Activated T-cell treated with anti-CD3 and anti-CD28 coated beads for 24 hours (primary cell): Measurements from ENCODE around the gene NELFE.
"Not testable (repeated sequence)": the region's sequence is repeated elsewhere in the genome, so short reads cannot be mapped to it uniquely, and the experiment has no call there.

Source experiments
- DNase-seq: peaks from one replicate; pipeline ENCODE4 v3.0.0-alpha.2; 2020; ENCODE audit warnings: low read depth

Gene NELFE

GRCh38 chr6:31948753-31949413 lies 9.9 kb downstream of the NELFE start:
- DNase-seq, result no peak

DNA sequence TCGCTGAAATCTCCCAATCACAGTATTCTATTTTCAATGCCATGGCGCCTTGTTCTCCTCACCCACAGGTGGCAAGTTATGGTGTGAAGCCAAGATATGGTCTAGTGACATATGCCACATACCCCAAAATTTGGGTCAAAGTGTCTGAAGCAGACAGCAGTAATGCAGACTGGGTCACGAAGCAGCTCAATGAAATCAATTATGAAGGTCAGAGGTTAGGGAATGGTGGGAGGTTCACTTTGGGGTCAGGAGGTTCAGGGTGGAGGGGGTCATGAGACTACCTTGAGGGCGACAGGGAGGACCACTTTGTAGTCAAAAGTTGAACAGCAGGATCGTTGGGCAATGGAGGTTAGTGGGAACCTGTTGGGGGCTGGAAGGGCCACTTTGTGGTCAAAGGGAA lies 10.5 kb downstream of the NELFE start:
- no peak for DNase-seq

- DNase-seq, result no peak
Measured at GRCh38 chr6:31947864-31948263, 10.9 kb downstream of the NELFE start.

DNA sequence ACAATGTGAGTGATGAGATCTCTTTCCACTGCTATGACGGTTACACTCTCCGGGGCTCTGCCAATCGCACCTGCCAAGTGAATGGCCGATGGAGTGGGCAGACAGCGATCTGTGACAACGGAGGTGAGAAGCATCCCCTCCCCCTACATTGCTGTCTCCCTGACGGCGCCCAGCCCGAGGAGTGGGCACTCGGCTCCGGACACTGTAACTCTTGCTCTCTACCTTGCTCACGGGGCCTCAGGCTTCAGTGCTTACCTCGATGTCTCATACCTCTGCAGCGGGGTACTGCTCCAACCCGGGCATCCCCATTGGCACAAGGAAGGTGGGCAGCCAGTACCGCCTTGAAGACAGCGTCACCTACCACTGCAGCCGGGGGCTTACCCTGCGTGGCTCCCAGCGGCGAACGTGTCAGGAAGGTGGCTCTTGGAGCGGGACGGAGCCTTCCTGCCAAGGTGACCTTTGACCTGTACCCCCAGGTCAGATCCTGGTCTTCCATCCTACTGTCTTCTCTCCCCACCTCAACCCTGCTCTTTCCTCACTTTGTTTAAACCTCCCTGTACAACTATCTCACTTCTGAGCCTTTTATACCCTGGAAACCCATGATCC lies 11.6 kb downstream of the NELFE start:
- no peak for DNase-seq

DNA sequence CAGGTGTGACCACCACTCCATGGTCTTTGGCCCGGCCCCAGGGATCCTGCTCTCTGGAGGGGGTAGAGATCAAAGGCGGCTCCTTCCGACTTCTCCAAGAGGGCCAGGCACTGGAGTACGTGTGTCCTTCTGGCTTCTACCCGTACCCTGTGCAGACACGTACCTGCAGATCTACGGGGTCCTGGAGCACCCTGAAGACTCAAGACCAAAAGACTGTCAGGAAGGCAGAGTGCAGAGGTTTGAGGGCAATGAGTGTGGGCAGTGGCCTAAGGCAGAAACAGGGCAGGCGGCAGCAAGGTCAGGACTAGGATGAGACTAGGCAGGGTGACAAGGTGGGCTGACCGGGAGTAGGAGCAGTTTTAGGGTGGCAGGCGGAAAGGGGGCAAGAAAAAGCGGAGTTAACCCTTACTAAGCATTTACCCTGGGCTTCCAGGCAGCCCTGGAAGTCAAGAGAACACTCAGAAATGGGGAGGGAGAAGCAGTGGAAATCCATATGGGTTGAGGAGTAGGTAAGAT lies 12.3 kb downstream of the NELFE start:
- no peak for DNase-seq

DNA sequence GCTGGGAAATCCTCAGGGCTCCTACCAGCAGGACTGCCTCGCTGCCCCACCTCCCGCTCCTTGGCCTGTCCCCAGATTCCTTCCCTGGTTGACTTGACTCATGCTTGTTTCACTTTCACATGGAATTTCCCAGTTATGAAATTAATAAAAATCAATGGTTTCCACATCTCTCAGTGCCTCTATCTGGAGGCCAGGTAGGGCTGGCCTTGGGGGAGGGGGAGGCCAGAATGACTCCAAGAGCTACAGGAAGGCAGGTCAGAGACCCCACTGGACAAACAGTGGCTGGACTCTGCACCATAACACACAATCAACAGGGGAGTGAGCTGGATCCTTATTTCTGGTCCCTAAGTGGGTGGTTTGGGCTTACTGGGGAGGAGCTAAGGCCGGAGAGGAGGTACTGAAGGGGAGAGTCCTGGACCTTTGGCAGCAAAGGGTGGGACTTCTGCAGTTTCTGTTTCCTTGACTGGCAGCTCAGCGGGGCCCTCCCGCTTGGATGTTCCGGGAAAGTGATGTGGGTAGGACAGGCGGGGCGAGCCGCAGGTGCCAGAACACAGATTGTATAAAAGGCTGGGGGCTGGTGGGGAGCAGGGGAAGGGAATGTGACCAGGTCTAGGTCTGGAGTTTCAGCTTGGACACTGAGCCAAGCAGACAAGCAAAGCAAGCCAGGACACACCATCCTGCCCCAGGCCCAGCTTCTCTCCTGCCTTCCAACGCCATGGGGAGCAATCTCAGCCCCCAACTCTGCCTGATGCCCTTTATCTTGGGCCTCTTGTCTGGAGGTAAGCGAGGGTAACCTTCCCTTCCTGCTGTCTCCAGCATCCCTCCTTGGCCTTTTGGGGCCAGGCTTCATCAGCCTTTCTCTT lies 13.0 kb downstream of the NELFE start, which contains the start of gene CFB:
Gene CFB (plus strand): TSS at position 589 of the 863 bp plus-strand sequence. CDS start 127 bp downstream, at position 716.
- no peak for DNase-seq

GRCh38 chr6:31945154-31945506 lies 13.6 kb downstream of the NELFE start:
- DNase-seq, result no peak

DNA sequence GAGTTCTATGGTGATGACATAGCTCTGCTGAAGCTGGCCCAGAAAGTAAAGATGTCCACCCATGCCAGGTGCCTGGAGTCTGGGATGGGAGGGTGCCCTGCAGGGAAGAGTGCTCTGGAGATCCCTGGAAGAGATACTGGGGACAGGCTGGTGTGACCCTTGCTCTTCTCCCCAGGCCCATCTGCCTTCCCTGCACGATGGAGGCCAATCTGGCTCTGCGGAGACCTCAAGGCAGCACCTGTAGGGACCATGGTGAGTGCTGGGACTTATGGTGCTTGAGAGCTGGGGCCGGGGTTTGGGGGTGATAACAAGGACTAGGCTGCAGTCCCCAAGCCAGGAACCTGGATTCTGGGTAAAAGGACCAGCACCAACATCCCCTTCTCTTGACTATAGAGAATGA lies 15.0 kb downstream of the NELFE start:
- DNase-seq, result no peak

GRCh38 chr6:31940256-31940664 lies 18.5 kb downstream of the NELFE start:
- no peak for DNase-seq

GRCh38 chr6:31935823-31936222 lies 22.9 kb downstream of the NELFE start:
- no peak for DNase-seq

GRCh38 chr6:31935021-31935420 lies 23.8 kb downstream of the NELFE start:
- no peak for DNase-seq

- no peak for DNase-seq
Measured at GRCh38 chr6:31933537-31933936, 25.2 kb downstream of the NELFE start.

DNA sequence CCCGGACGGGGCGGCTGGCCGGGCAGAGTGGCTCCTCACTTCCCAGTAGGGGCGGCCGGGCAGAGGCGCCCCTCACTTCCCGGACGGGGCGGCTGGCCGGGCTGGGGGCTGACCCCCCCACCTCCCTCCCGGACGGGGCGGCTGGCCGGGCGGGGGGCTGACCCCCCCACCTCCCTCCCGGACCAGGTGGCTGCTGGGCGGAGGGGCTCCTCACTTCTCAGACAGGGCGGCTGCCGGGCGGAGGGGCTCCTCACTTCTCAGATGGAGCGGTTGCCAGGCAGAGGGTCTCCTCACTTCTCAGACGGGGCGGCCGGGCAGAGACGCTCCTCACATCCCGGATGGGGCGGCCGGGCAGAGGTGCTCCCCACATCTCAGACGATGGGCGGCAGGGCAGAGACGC lies 26.6 kb downstream of the NELFE start:
- DNase-seq, result not testable (repeated sequence)

DNA sequence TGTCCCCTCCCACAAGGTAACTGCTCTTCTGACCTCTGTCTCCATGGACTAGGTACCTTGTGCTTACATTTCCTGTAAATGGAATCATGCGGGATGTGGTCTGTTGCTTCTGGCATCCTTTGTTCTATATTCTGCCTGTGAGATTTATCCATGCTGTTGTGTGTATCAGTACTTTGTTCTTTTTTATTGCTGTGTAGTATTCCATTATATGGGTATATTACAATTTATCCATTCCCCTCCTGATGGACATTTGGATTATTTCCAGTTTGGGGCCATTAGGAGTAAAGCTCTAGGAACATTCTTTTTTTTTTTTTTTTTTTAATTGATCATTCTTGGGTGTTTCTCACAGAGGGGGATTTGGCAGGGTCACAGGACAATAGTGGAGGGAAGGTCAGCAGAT lies 27.8 kb downstream of the NELFE start:
- no peak for DNase-seq

- no peak for DNase-seq
Measured at GRCh38 chr6:31928672-31928939, 30.2 kb downstream of the NELFE start.

GRCh38 chr6:31927863-31928671 lies 30.7 kb downstream of the NELFE start:
- DNase-seq, result no peak

DNA sequence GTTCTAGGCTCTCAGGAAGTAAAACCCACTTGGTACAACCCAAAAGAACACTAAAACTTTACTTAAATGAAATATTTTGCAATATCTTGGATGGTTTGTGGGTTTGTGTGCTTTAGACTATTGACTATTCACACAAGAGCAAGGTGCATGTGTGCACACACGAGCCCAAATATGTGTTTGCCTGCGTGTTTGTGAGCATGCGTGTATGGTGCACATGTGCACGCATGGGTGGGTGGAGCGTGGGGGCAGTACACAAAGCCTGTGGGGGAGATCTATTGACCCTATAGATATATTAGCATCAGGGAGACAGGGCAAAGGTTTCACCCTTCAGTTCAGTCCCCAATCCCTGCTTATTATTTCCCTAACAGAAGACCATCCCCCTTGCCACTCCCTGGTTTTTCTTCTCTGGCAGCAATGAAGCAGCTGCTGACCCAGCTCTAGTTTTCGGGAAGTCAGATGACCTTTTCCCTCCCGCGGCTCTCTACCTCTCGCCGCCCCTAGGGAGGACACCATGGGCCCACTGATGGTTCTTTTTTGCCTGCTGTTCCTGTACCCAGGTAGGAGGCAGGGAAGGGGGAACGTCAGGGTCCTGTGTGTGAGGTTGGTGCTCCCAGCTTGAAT lies 31.4 kb downstream of the NELFE start, which contains the start of gene C2:
Gene C2 (plus strand): TSS at position 476 of the 621 bp plus-strand sequence. CDS start 36 bp downstream, at position 512.
- no peak for DNase-seq

DNA sequence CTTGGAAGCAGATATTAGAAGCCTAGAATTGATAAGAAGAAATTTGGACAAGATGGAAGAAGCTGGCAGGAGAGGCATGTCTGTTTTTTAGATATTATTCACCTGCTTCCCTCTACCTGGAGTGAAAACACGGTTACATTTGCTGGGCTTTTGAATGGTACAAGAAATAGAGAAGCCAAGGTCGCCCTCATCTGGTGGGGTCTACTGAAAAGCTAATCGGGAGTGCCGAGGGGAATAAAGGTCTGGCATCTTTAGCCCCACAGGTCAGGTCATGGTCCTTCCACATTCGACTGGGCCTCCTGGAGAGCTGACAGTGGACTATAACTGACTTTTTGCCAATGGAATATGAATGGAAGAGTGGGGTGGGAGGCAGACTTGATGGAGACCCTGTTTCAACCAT lies 35.8 kb downstream of the NELFE start:
- no peak for DNase-seq

DNA sequence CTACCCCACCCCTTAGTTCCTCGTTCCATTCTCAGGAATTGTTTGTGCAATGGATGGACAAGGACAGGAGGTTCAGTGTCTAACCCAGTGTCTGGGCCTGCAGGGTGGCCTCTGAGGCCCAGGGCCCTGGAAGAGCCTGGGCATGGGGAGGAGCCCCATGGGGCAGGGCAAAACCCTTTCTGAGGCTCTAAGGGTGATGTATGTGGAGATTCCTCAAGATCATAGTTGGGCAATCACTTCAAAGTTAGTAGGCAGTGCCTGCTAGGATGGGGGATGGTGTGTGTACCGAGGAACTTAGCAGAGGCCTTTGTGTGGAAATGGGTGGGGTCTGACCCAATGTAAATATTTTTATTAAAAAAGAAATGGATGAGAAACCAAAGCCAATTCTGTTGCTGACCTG lies 38.0 kb downstream of the NELFE start:
- DNase-seq, result no peak

- DNase-seq, result no peak
Measured at GRCh38 chr6:31919624-31920303, 39.0 kb downstream of the NELFE start.

GRCh38 chr6:31918069-31918720 lies 40.6 kb downstream of the NELFE start:
- no peak for DNase-seq
